Body of pancreas (tissue), 4 donors: ENCODE measurements around the gene SVIL. TPM values are rescaled to one million over a fixed set of nuclear protein-coding genes. Genes with fewer than 3 reads are reported as not detected.

Experiments used
- ATAC-seq: fragments of 150-250 bp; one replicate; pipeline ENCODE4 v1.9.1; 2016
- DNase-seq, 4 donors: peaks; one replicate each; pipeline ENCODE4 v3.0.0-alpha.2; 2019
- H3K27ac ChIP-seq, 4 donors: fragments of 200-600 bp; sonication (generic); 1 replicate in 3 of 4; 2 replicates in 1 of 4; pipeline versions ENCODE4 v1.5.1 to v1.6.1; 2016 to 2019; ENCODE audit warnings: mild to moderate bottlenecking in 1 of 4, mixed read lengths in 1 of 4, moderate library complexity in 1 of 4
- H3K27me3 ChIP-seq, 2 donors: fragments of 200-600 bp; sonication (generic); one replicate each; pipeline ENCODE4 v1.6.0; 2016; ENCODE audit warnings: mild to moderate bottlenecking in 1 of 2
- H3K36me3 ChIP-seq, 2 donors: fragments of 200-600 bp; sonication (generic); replicated peaks in 1 of 2; 2 replicates each; pipeline ENCODE4 v1.5.1; 2016; ENCODE audit warnings: low read depth in 2 of 2; ENCODE audit not compliant: insufficient read depth in 1 of 2
- H3K4me1 ChIP-seq: fragments of 200-600 bp; sonication (generic); one replicate; pipeline ENCODE4 v1.6.0; 2016
- H3K4me3 ChIP-seq, 2 donors: fragments of 200-600 bp; sonication (generic); 1 replicate in 1 of 2; 2 replicates in 1 of 2; pipeline ENCODE4 v1.5.1; 2016 to 2019
- H3K9me3 ChIP-seq, 3 donors: fragments of 200-600 bp; sonication (generic); 1 replicate in 2 of 3; 2 replicates in 1 of 3; pipeline ENCODE4 v1.5.1; 2016
- POLR2A ChIP-seq, 3 donors: fragments of 450-650 bp; IDR thresholded peaks; one replicate each; pipeline ENCODE4 v1.6.1; 2016; ENCODE audit warnings: antibody characterized with exemption in 3 of 3, mild to moderate bottlenecking in 2 of 3
- WGBS, 2 donors: methylation state at CpG; one replicate each; pipeline ENCODE4 v1.1.5; 2017; 5-methylcytosine and 5-hydroxymethylcytosine counted together
- intact Hi-C: fragments of 100-400 bp; cut with DNase I; formaldehyde crosslinking; loops from one replicate; pipeline ENCODE4 v1.15.1; 2023
- total RNA-seq, 2 donors: library from RNA; depleted of rRNA; stranded (reverse); fragments of >200 nt; gene quantifications; one replicate each; pipeline ENCODE4 v1.1.0, GENCODE V29; 2016
- TF ChIP-seq, protein P1 (sequence below), 7 experiments: fragments of 450-650 bp in 4 of 7; fragments of 200-600 bp in 3 of 7; sonication (generic) in 3 of 7; IDR thresholded peaks; one replicate each; pipeline ENCODE4 v1.5.1; 2016 to 2019; ENCODE audit warnings: antibody characterized with exemption in 7 of 7

The SVIL gene
- total RNA-seq, 2 donors from 2014 or later, result 25.4 to 41.2 TPM

DNA sequence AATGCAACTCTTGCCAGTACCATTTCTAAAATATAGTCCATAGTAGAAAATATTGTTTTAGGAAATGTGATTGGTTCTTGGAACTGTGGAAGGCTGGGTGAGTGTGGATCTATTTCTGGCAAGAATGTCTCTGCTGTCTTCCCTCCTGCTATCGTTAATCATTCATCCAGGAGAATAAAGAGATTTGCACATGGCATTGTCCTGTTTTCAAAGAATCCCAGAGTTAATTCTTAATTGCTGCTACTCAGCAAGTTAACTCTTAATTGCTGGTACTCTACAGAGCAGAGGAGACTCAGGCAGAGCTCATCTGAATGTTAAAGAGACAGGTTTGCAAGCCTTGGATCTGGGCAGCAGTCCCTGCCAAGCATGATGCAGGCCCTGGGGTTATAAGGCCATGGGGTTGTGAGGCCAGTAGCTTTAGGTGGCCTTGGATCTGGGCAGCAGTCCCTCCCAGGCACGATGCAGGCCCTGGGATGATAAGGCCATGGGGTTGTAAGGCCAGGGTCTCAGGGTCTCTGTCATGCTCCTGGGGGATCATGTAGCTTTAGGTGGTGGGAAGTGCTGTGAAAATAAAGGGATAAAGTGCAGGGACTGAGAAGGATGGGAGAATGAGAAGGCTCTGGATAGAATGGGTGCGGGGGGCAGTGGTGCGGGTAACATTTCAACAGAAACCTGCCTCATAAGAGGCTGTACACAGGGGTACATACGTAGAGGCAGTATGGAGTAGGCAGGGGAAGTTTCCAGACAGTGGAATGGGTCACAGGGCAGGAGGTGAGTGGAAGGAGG, 162.3 kb downstream of the SVIL start:
- ATAC-seq, result no peak
- Histone ChIP-seq H3K4me1 (peaks cover 17% of the 10 kb centered on the region), H3K27me3 (no peaks in the 10 kb centered on the region), H3K27ac (peak overlapping the region in 1 of 4 donors; percentile 20), H3K9me3 (no peaks in the 10 kb centered on the region), H3K4me3 (no peak overlapping the region), H3K36me3 (peaks cover 0 to 6% of the 10 kb centered on the region in 2 donors)
- intact Hi-C loops, result no loop called here
- TF ChIP-seq POLR2A (IDR thresholded peaks at IDR 0.05), result no peak
- TF ChIP-seq, protein P1, sequence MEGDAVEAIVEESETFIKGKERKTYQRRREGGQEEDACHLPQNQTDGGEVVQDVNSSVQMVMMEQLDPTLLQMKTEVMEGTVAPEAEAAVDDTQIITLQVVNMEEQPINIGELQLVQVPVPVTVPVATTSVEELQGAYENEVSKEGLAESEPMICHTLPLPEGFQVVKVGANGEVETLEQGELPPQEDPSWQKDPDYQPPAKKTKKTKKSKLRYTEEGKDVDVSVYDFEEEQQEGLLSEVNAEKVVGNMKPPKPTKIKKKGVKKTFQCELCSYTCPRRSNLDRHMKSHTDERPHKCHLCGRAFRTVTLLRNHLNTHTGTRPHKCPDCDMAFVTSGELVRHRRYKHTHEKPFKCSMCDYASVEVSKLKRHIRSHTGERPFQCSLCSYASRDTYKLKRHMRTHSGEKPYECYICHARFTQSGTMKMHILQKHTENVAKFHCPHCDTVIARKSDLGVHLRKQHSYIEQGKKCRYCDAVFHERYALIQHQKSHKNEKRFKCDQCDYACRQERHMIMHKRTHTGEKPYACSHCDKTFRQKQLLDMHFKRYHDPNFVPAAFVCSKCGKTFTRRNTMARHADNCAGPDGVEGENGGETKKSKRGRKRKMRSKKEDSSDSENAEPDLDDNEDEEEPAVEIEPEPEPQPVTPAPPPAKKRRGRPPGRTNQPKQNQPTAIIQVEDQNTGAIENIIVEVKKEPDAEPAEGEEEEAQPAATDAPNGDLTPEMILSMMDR (IDR thresholded peaks at IDR 0.05), result no peak
- DNase-seq, result no peak
- WGBS, 2 donors, result 64 to 65% methylated on average over 5 of the region's 5 CpGs

DNA sequence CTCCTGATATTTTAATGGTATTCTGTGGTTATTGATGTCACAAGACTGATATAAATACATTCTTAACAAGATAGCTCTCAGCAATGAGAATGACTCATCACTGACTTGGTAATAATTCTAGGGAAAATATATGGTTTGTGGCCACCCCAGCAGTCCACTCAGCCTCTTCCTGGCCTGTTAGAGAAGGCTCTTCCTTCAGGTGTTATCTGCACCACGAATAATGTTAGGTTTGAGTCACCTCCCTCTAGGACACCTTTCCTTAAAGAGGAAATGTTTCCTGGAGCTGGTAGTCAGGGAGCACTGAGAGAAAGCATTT, 163.3 kb downstream of the SVIL start:
- ATAC-seq (no peak), DNase-seq (no peak)
- intact Hi-C loops, result no loop called here
- H3K4me3 ChIP-seq, result no peak overlapping the region
- 11 to 13% methylated on average over 1 of the region's 1 CpG for WGBS, 2 donors
- peaks cover 17% of the 10 kb centered on the region for H3K4me1 ChIP-seq
- no peaks in the 10 kb centered on the region for H3K27me3 ChIP-seq
- no peak overlapping the region for H3K27ac ChIP-seq
- no peaks in the 10 kb centered on the region for H3K9me3 ChIP-seq
- no peak for TF ChIP-seq POLR2A (IDR thresholded peaks at IDR 0.05)
- TF ChIP-seq, protein P1 (IDR thresholded peaks at IDR 0.05), result no peak
- peaks cover 0 to 6% of the 10 kb centered on the region in 2 donors for H3K36me3 ChIP-seq

DNA sequence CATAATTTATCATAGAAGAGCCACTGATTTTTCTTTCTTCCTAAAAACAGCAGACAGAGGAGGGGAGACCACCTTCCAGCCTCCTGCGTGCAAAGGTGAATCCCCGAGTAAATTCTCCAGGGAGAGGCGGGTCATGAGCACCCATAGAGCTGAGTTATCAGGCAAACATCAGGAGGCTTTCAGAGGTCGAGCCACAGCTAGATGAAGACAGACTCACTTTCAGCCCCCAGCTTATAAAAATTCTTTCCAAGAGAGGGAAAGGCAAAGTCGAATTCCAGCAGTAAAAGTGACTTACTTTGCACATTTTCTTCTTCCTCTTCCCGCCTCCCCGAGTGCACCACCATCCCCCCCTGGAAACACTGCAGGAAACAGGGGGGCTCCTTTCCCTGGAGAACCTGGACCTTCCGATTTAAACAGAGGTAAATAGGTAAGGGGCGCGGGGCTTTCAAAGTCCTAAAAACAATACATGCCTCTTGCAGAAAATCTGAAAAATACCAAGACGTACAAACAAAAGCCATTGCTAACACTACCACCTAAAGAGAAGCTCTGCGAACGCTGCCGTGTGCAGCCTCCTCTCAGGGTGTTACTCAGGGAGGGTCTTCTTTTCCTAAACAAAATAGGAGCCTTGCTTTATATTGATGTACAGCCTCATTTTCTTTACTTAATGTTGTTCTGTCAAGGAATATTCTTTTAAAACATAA, 163.8 kb downstream of the SVIL start:
- no peak overlapping the region for H3K4me3 ChIP-seq
- H3K4me1 ChIP-seq, result peaks cover 17% of the 10 kb centered on the region
- no peak overlapping the region for H3K27ac ChIP-seq
- 82 to 86% methylated on average over 14 of the region's 14 CpGs for WGBS, 2 donors
- peaks cover 0 to 6% of the 10 kb centered on the region in 2 donors for H3K36me3 ChIP-seq
- TF ChIP-seq POLR2A (IDR thresholded peaks at IDR 0.05), result no peak
- TF ChIP-seq, protein P1 (IDR thresholded peaks at IDR 0.05), result no peak
- intact Hi-C loops, result no loop called here
- no peak for DNase-seq
- H3K9me3 ChIP-seq, result no peaks in the 10 kb centered on the region
- no peak for ATAC-seq
- no peaks in the 10 kb centered on the region for H3K27me3 ChIP-seq

DNA sequence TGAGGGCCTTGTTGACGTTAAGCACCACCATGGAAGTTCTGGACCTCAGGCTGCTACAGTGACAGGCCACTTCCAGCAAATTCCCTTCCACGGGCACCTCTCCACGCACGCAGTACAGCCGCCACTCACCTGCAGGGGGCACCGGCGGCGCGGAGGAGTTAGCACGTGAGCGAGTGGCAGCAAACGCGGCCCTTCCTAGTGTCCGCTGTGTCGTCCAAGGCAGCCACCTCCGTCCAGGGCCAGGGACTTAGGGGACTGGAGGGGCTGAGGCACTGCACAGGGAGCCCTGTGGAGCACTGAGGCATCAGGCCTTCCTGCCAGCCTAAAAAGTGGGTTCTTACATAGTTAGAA, 164.4 kb downstream of the SVIL start:
- no peak for ATAC-seq
- Histone ChIP-seq H3K27ac (no peak overlapping the region), H3K36me3 (peaks cover 0 to 6% of the 10 kb centered on the region in 2 donors)

More for the DNA sequence above, 164.4 kb downstream of the SVIL start:
- no peak overlapping the region for H3K4me3 ChIP-seq
- no peak for DNase-seq
- peaks cover 17% of the 10 kb centered on the region for H3K4me1 ChIP-seq
- WGBS, 2 donors, result 68 to 78% methylated on average over 2 to 16 of the region's 16 CpGs
- no peak for TF ChIP-seq POLR2A (IDR thresholded peaks at IDR 0.05)
- TF ChIP-seq, protein P1 (IDR thresholded peaks at IDR 0.05), result peak in 1 of 7 experiments; percentile 16
- H3K9me3 ChIP-seq, result no peaks in the 10 kb centered on the region
- no peaks in the 10 kb centered on the region for H3K27me3 ChIP-seq
- intact Hi-C loops, result no loop called here
